ENCODE measurements around the gene RGS2.

RGS2 gene

GRCh38 chr1:192797891-192798290 lies 10.9 kb upstream of the RGS2 start:
- H2BK120ac ChIP-seq (ENCODE audit: insufficient read depth, low read length, poor library complexity): no peak overlapping the region
- no peak overlapping the region for H3K4me2 ChIP-seq (ENCODE audit: low read length)
- no peaks in the 10 kb centered on the region for H3K27me3 ChIP-seq (ENCODE audit: insufficient read depth, low read length)
- no peak for DNase-seq
- H2AFZ ChIP-seq (ENCODE audit: insufficient read depth, low read length, poor library complexity): no peak overlapping the region
- no peak overlapping the region for H3K9ac ChIP-seq (ENCODE audit: low read length)
- H3K79me1 ChIP-seq (ENCODE audit: low read length): no peaks in the 10 kb centered on the region
- H3K18ac ChIP-seq (ENCODE audit: low read length): no peak overlapping the region
- no peaks in the 10 kb centered on the region for H3K36me3 ChIP-seq (ENCODE audit: control insufficient read depth in 1 of 2, insufficient read depth in 2 of 2, low read length in 2 of 2)
- H3K27ac ChIP-seq (ENCODE audit: low read depth, low read length): no peak overlapping the region
- H3K4me1 ChIP-seq (ENCODE audit: control insufficient read depth in 1 of 2, insufficient read depth in 2 of 2, low read length in 2 of 2): no peaks in the 10 kb centered on the region
- no peak overlapping the region for H4K91ac ChIP-seq (ENCODE audit: low read depth, low read length)
- no peaks in the 10 kb centered on the region for H3K79me2 ChIP-seq (ENCODE audit: control insufficient read depth, insufficient read depth, low read length, poor library complexity)
- no CpG with 5 or more reads among the region's 7 CpGs for WGBS (ENCODE audit: extremely low coverage, insufficient coverage, insufficient read length)
- no peak overlapping the region for H2BK12ac ChIP-seq (ENCODE audit: low read length)
- H2BK5ac ChIP-seq (ENCODE audit: low read depth, low read length, poor library complexity): no peak overlapping the region
- H3K9me3 ChIP-seq (ENCODE audit: insufficient read depth, low read depth, low read length): no peaks in the 10 kb centered on the region
- no peak overlapping the region for H3K23ac ChIP-seq (ENCODE audit: low read length)
- no peak overlapping the region for H4K8ac ChIP-seq (ENCODE audit: low read depth, low read length)
- H3K14ac ChIP-seq (ENCODE audit: low read length): no peak overlapping the region
- no peak overlapping the region for H4K12ac ChIP-seq (ENCODE audit: low read depth, low read length)
- H3K4me3 ChIP-seq (ENCODE audit: low read depth, low read length): no peak overlapping the region
- no peak overlapping the region for H2AK5ac ChIP-seq (ENCODE audit: low read length)
- no peak overlapping the region for H3K4ac ChIP-seq (ENCODE audit: low read depth, low read length)

DNA sequence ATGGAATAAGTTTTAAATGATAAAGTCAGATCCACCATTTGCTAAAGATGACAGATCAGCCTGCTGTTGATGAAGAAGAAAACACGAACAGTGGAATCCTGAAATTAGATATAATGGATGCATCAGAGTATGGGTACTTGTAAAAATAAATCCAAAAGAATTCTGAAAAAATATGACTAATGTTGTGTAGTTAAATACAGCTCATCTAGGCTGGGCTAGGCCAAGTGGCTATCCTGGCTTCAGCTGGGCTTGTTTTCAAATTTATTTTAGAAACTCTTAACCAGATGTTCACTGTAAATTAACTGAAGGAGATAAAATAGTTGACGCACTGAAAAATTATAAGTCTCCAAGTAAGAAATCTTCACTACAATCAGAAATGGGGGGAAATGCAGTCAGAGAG lies 7.4 kb upstream of the RGS2 start:
- Histone ChIP-seq H3K4me2 (ENCODE audit: low read length) (no peak overlapping the region), H3K27ac (ENCODE audit: low read depth, low read length) (no peak overlapping the region), H4K8ac (ENCODE audit: low read depth, low read length) (no peak overlapping the region), H4K12ac (ENCODE audit: low read depth, low read length) (no peak overlapping the region), H2AK5ac (ENCODE audit: low read length) (no peak overlapping the region), H2BK12ac (ENCODE audit: low read length) (no peak overlapping the region), H3K18ac (ENCODE audit: low read length) (no peak overlapping the region), H3K27me3 (ENCODE audit: insufficient read depth, low read length) (no peaks in the 10 kb centered on the region), H3K79me1 (ENCODE audit: low read length) (no peaks in the 10 kb centered on the region), H3K4me1 (ENCODE audit: control insufficient read depth in 1 of 2, insufficient read depth in 2 of 2, low read length in 2 of 2) (no peaks in the 10 kb centered on the region), H3K4me3 (ENCODE audit: low read depth, low read length) (no peak overlapping the region), H4K91ac (ENCODE audit: low read depth, low read length) (no peak overlapping the region), H2BK5ac (ENCODE audit: low read depth, low read length, poor library complexity) (no peak overlapping the region), H3K14ac (ENCODE audit: low read length) (no peak overlapping the region), H3K23ac (ENCODE audit: low read length) (no peak overlapping the region), H2BK120ac (ENCODE audit: insufficient read depth, low read length, poor library complexity) (no peak overlapping the region), H3K79me2 (ENCODE audit: control insufficient read depth, insufficient read depth, low read length, poor library complexity) (no peaks in the 10 kb centered on the region), H3K9ac (ENCODE audit: low read length) (no peak overlapping the region), H3K4ac (ENCODE audit: low read depth, low read length) (no peak overlapping the region), H3K9me3 (ENCODE audit: insufficient read depth, low read depth, low read length) (no peaks in the 10 kb centered on the region), H2AFZ (ENCODE audit: insufficient read depth, low read length, poor library complexity) (no peak overlapping the region), H3K36me3 (ENCODE audit: control insufficient read depth in 1 of 2, insufficient read depth in 2 of 2, low read length in 2 of 2) (no peaks in the 10 kb centered on the region)
- WGBS (ENCODE audit: extremely low coverage, insufficient coverage, insufficient read length): no CpG with 5 or more reads among the region's 2 CpGs
- no peak for DNase-seq

- Histone ChIP-seq H2BK12ac (ENCODE audit: low read length) (no peak overlapping the region), H3K27me3 (ENCODE audit: insufficient read depth, low read length) (no peaks in the 10 kb centered on the region), H3K4me3 (ENCODE audit: low read depth, low read length) (no peak overlapping the region), H3K79me1 (ENCODE audit: low read length) (no peaks in the 10 kb centered on the region), H2AFZ (ENCODE audit: insufficient read depth, low read length, poor library complexity) (no peak overlapping the region), H3K79me2 (ENCODE audit: control insufficient read depth, insufficient read depth, low read length, poor library complexity) (no peaks in the 10 kb centered on the region), H3K14ac (ENCODE audit: low read length) (no peak overlapping the region), H4K8ac (ENCODE audit: low read depth, low read length) (no peak overlapping the region), H3K27ac (ENCODE audit: low read depth, low read length) (no peak overlapping the region), H3K18ac (ENCODE audit: low read length) (no peak overlapping the region), H3K23ac (ENCODE audit: low read length) (no peak overlapping the region), H4K12ac (ENCODE audit: low read depth, low read length) (no peak overlapping the region), H4K91ac (ENCODE audit: low read depth, low read length) (no peak overlapping the region), H3K4me1 (ENCODE audit: control insufficient read depth in 1 of 2, insufficient read depth in 2 of 2, low read length in 2 of 2) (no peaks in the 10 kb centered on the region), H3K4me2 (ENCODE audit: low read length) (no peak overlapping the region), H2AK5ac (ENCODE audit: low read length) (no peak overlapping the region), H3K36me3 (ENCODE audit: control insufficient read depth in 1 of 2, insufficient read depth in 2 of 2, low read length in 2 of 2) (no peaks in the 10 kb centered on the region), H3K9ac (ENCODE audit: low read length) (no peak overlapping the region), H3K4ac (ENCODE audit: low read depth, low read length) (no peak overlapping the region), H2BK120ac (ENCODE audit: insufficient read depth, low read length, poor library complexity) (no peak overlapping the region), H3K9me3 (ENCODE audit: insufficient read depth, low read depth, low read length) (no peaks in the 10 kb centered on the region), H2BK5ac (ENCODE audit: low read depth, low read length, poor library complexity) (no peak overlapping the region)
- peak in 1 of 2 donors; percentile 51 for DNase-seq
Measured at GRCh38 chr1:192802406-192802805, 6.4 kb upstream of the RGS2 start.

DNA sequence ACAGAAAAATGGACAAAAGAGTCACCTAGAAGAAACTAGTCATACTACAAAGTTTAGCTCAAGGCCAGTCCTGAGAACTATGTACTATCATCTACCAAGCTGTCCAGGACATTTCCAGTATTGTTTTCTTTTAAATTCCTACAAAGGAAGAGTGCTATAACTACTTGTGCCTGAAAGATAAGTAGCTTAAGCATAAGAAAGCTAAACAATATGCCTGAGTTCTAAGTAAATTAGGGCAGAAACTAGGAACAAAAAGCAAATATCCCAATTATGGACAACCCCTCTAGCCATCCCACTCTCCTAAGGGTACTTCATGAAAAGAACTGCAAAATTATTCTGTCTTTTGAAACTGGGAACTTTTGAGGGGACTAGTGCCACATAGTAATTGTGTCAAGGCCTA lies 5.3 kb upstream of the RGS2 start:
- H3K9ac ChIP-seq (ENCODE audit: low read length): no peak overlapping the region
- no peak overlapping the region for H2AFZ ChIP-seq (ENCODE audit: insufficient read depth, low read length, poor library complexity)
- H3K4me2 ChIP-seq (ENCODE audit: low read length): no peak overlapping the region
- H4K91ac ChIP-seq (ENCODE audit: low read depth, low read length): no peak overlapping the region
- H3K18ac ChIP-seq (ENCODE audit: low read length): no peak overlapping the region
- no peak overlapping the region for H3K4me3 ChIP-seq (ENCODE audit: low read depth, low read length)
- H2BK12ac ChIP-seq (ENCODE audit: low read length): no peak overlapping the region
- H2BK5ac ChIP-seq (ENCODE audit: low read depth, low read length, poor library complexity): no peak overlapping the region
- no peak for DNase-seq
- no peak overlapping the region for H3K23ac ChIP-seq (ENCODE audit: low read length)
- no peak overlapping the region for H3K14ac ChIP-seq (ENCODE audit: low read length)
- H4K12ac ChIP-seq (ENCODE audit: low read depth, low read length): no peak overlapping the region
- H2AK5ac ChIP-seq (ENCODE audit: low read length): no peak overlapping the region
- no peak overlapping the region for H4K8ac ChIP-seq (ENCODE audit: low read depth, low read length)
- H3K27ac ChIP-seq (ENCODE audit: low read depth, low read length): no peak overlapping the region
- peaks cover 4% of the 10 kb centered on the region for H3K79me1 ChIP-seq (ENCODE audit: low read length)
- H2BK120ac ChIP-seq (ENCODE audit: insufficient read depth, low read length, poor library complexity): no peak overlapping the region
- H3K36me3 ChIP-seq (ENCODE audit: control insufficient read depth in 1 of 2, insufficient read depth in 2 of 2, low read length in 2 of 2): no peaks in the 10 kb centered on the region
- H3K79me2 ChIP-seq (ENCODE audit: control insufficient read depth, insufficient read depth, low read length, poor library complexity): peaks cover under 1% of the 10 kb centered on the region
- peaks cover 3 to 5% of the 10 kb centered on the region in 2 experiments for H3K4me1 ChIP-seq (ENCODE audit: control insufficient read depth in 1 of 2, insufficient read depth in 2 of 2, low read length in 2 of 2)
- H3K4ac ChIP-seq (ENCODE audit: low read depth, low read length): no peak overlapping the region
- no peaks in the 10 kb centered on the region for H3K9me3 ChIP-seq (ENCODE audit: insufficient read depth, low read depth, low read length)
- H3K27me3 ChIP-seq (ENCODE audit: insufficient read depth, low read length): no peaks in the 10 kb centered on the region
